KMS-11 (cell line): ENCODE results near the gene ERMP1.
"Not testable (repeated sequence)": the region's sequence is repeated elsewhere in the genome, so short reads cannot be mapped to it uniquely, and the experiment has no call there.

Experiments
- H2AFZ ChIP-seq: fragments of 200-600 bp; sonication (generic); 2 replicates; pipeline ENCODE4 v1.6.1; 2016; ENCODE audit warnings: antibody characterized with exemption, mixed run types, low read depth
- H3K27ac ChIP-seq: fragments of 200-600 bp; sonication (generic); 2 replicates; pipeline ENCODE4 v1.6.1; 2016; ENCODE audit warnings: mild to moderate bottlenecking, mixed run types
- H3K27me3 ChIP-seq: fragments of 200-600 bp; sonication (generic); 2 replicates; pipeline ENCODE4 v1.6.1; 2017; ENCODE audit warnings: mild to moderate bottlenecking, low read depth, mixed run types, moderate library complexity; ENCODE audit not compliant: insufficient read depth
- H3K36me3 ChIP-seq: fragments of 200-600 bp; sonication (generic); 2 replicates; pipeline ENCODE4 v1.6.1; 2017; ENCODE audit warnings: mild to moderate bottlenecking, mixed run types; ENCODE audit not compliant: insufficient read depth
- H3K4me1 ChIP-seq: fragments of 200-600 bp; sonication (generic); 2 replicates; pipeline ENCODE4 v1.6.1; 2016; ENCODE audit warnings: mild to moderate bottlenecking, low read depth, mixed run types; ENCODE audit not compliant: poor library complexity, severe bottlenecking
- H3K4me2 ChIP-seq: fragments of 200-600 bp; sonication (generic); 2 replicates; pipeline ENCODE4 v1.7.0; 2016; ENCODE audit warnings: mild to moderate bottlenecking, mixed run types
- H3K4me3 ChIP-seq: fragments of 200-600 bp; sonication (generic); IDR thresholded peaks from 2 replicates; pipeline ENCODE4 v1.6.1; 2017; ENCODE audit warnings: low read depth, low read length, mixed read lengths; ENCODE audit not compliant: insufficient read depth
- H3K79me2 ChIP-seq: fragments of 200-600 bp; sonication (generic); 2 replicates; pipeline ENCODE4 v1.6.1; 2016; ENCODE audit warnings: low read depth, mixed run types; ENCODE audit not compliant: insufficient read depth
- H3K9ac ChIP-seq: fragments of 200-600 bp; sonication (generic); 2 replicates; pipeline ENCODE4 v1.6.1; 2016; ENCODE audit warnings: mild to moderate bottlenecking, mixed run types
- H4K20me1 ChIP-seq: fragments of 200-600 bp; sonication (generic); 2 replicates; pipeline ENCODE4 v1.6.1; 2016; ENCODE audit warnings: mild to moderate bottlenecking, mixed run types; ENCODE audit not compliant: insufficient read depth
- TF ChIP-seq, protein P1 (sequence below): fragments of 200-600 bp; sonication (generic); conservative IDR thresholded peaks from 2 replicates; pipeline ENCODE4 v1.6.1; 2017; ENCODE audit warnings: low read depth, mild to moderate bottlenecking, antibody characterized with exemption, low read length, moderate library complexity, mixed read lengths

ERMP1 gene

DNA sequence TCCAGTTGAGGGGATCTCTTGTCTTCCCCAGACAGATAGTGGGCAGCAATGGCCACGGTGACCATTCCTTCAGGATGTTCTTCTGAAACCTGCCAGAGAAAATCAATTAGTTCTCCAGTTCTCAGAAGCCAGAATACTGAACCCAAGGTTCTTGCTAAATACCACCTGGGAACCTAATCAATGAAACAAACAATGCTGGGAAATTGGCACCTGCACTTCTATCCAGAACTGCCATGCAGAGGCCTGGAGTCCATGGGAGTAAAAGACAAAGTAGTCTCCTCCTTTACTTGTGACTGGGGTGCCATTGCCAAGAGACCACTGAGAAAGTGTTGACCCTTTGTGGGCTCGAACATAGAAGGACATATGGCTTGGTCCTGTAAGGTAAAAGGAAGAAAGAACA lies 45.7 kb downstream of the ERMP1 start:
- Histone ChIP-seq H3K79me2 (0 out of 2 replicates have a peak, but pooled peaks cover 5% of the 10 kb centered on the region), H3K4me3 (no peak overlapping the region), H3K27me3 (no peaks in the 10 kb centered on the region), H2AFZ (no peak overlapping the region), H3K27ac (no peak overlapping the region), H4K20me1 (no peaks in the 10 kb centered on the region), H3K9ac (no peak overlapping the region), H3K36me3 (peaks cover 7% of the 10 kb centered on the region; the same call in 1 of the 2 replicates), H3K4me2 (no peak overlapping the region), H3K4me1 (no peaks in the 10 kb centered on the region)
- TF ChIP-seq, protein P1, sequence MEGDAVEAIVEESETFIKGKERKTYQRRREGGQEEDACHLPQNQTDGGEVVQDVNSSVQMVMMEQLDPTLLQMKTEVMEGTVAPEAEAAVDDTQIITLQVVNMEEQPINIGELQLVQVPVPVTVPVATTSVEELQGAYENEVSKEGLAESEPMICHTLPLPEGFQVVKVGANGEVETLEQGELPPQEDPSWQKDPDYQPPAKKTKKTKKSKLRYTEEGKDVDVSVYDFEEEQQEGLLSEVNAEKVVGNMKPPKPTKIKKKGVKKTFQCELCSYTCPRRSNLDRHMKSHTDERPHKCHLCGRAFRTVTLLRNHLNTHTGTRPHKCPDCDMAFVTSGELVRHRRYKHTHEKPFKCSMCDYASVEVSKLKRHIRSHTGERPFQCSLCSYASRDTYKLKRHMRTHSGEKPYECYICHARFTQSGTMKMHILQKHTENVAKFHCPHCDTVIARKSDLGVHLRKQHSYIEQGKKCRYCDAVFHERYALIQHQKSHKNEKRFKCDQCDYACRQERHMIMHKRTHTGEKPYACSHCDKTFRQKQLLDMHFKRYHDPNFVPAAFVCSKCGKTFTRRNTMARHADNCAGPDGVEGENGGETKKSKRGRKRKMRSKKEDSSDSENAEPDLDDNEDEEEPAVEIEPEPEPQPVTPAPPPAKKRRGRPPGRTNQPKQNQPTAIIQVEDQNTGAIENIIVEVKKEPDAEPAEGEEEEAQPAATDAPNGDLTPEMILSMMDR: no peak

- Histone ChIP-seq H3K36me3 (peaks cover 7% of the 10 kb centered on the region; the same call in 1 of the 2 replicates), H2AFZ (no peak overlapping the region), H3K79me2 (0 out of 2 replicates have a peak, but pooled peaks cover 5% of the 10 kb centered on the region), H3K9ac (no peak overlapping the region), H3K27ac (no peak overlapping the region), H3K27me3 (no peaks in the 10 kb centered on the region), H4K20me1 (no peaks in the 10 kb centered on the region), H3K4me1 (no peaks in the 10 kb centered on the region), H3K4me3 (no peak overlapping the region), H3K4me2 (no peak overlapping the region)
- TF ChIP-seq, protein P1: no peak
Observed at GRCh38 chr9:5786370-5787127, 46.4 kb downstream of the ERMP1 start.

- no peaks in the 10 kb centered on the region for H3K27me3 ChIP-seq
- H3K9ac ChIP-seq: no peak overlapping the region
- H3K27ac ChIP-seq: no peak overlapping the region
- H3K79me2 ChIP-seq: 0 out of 2 replicates have a peak, but pooled peaks cover 5% of the 10 kb centered on the region
- H3K4me3 ChIP-seq: no peak overlapping the region
- no peak overlapping the region for H3K4me2 ChIP-seq
- H2AFZ ChIP-seq: no peak overlapping the region
- TF ChIP-seq, protein P1: no peak
- H3K36me3 ChIP-seq: peaks cover 7% of the 10 kb centered on the region; the same call in 1 of the 2 replicates
- H3K4me1 ChIP-seq: no peaks in the 10 kb centered on the region
- no peaks in the 10 kb centered on the region for H4K20me1 ChIP-seq
Observed at GRCh38 chr9:5784526-5785315, 48.2 kb downstream of the ERMP1 start.

GRCh38 chr9:5783982-5784381 lies 48.9 kb downstream of the ERMP1 start:
- H3K4me2 ChIP-seq: no peak overlapping the region
- H3K36me3 ChIP-seq: peaks cover 7% of the 10 kb centered on the region; the same call in 1 of the 2 replicates
- no peak overlapping the region for H3K9ac ChIP-seq
- 0 out of 2 replicates have a peak, but pooled peaks cover 3% of the 10 kb centered on the region for H3K79me2 ChIP-seq
- H3K4me1 ChIP-seq: no peaks in the 10 kb centered on the region
- no peaks in the 10 kb centered on the region for H3K27me3 ChIP-seq
- no peak overlapping the region for H3K27ac ChIP-seq
- H3K4me3 ChIP-seq: no peak overlapping the region
- no peaks in the 10 kb centered on the region for H4K20me1 ChIP-seq
- TF ChIP-seq, protein P1: no peak
- H2AFZ ChIP-seq: no peak overlapping the region

DNA sequence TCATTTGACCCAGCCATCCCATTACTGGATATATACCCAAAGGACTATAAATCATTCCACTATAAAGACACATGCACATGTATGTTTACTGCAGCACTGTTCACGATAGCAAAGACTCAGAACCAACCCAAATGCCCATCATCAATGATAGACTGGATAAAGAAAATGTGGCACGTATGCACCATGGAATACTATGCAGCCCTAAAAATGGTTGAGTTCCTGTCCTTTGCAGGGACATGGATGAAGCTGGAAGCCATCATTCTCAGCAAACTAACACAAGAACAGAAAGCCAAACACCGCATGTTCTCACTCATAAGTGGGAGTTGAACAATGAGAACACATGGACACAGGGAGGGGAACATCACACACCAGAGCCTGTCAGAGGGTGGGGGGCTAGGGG lies 49.5 kb downstream of the ERMP1 start:
- not testable (repeated sequence) for H3K4me1 ChIP-seq, H3K4me2 ChIP-seq, H3K36me3 ChIP-seq, H3K27ac ChIP-seq, H3K27me3 ChIP-seq, H4K20me1 ChIP-seq, H3K9ac ChIP-seq, H3K4me3 ChIP-seq, H2AFZ ChIP-seq, H3K79me2 ChIP-seq

GRCh38 chr9:5779705-5780218 lies 53.2 kb downstream of the ERMP1 start:
- H3K27me3 ChIP-seq, H2AFZ ChIP-seq, H4K20me1 ChIP-seq, H3K27ac ChIP-seq, H3K4me2 ChIP-seq, H3K9ac ChIP-seq, H3K4me3 ChIP-seq, H3K79me2 ChIP-seq, H3K36me3 ChIP-seq: not testable (repeated sequence)
- H3K4me1 ChIP-seq: peaks cover 26% of the 10 kb centered on the region
